Right ventricle myocardium inferior (tissue), 1 donor: ENCODE data around the gene MTSS2. TPM values are rescaled to one million over a fixed set of nuclear protein-coding genes. Genes with fewer than 3 reads are reported as not detected.
"Not testable (repeated sequence)": the region's sequence is repeated elsewhere in the genome, so short reads cannot be mapped to it uniquely, and the experiment has no call there.

Source experiments
- ATAC-seq: fragments of 200-7000 bp; cut with Tn5 transposase; one replicate; pipeline ENCODE4 v1.9.1; 2020; ENCODE audit warnings: mild to moderate bottlenecking, moderate library complexity
- DNase-seq: peaks from one replicate; pipeline ENCODE4 v3.0.0; 2021; ENCODE audit errors: missing footprints
- intact Hi-C: fragments of 100-400 bp; cut with DNase I; formaldehyde crosslinking; loops from one replicate; pipeline ENCODE4 v1.11.0; 2022
- total RNA-seq: library from RNA; stranded (reverse); fragmentation: NEBNext Ultra II Directional; extraction: Animal tissue kit (Norgen Biotek cat#: 25700); gene quantifications from one replicate; pipeline ENCODE4 v1.2.1, GENCODE V29; 2021
- donor health status: DM: no; HTN: yes; CAD: no; lungs with severe emphysema.

Gene MTSS2
- total RNA-seq, 1 donor from 2014 or later, result 88.4 TPM

DNA sequence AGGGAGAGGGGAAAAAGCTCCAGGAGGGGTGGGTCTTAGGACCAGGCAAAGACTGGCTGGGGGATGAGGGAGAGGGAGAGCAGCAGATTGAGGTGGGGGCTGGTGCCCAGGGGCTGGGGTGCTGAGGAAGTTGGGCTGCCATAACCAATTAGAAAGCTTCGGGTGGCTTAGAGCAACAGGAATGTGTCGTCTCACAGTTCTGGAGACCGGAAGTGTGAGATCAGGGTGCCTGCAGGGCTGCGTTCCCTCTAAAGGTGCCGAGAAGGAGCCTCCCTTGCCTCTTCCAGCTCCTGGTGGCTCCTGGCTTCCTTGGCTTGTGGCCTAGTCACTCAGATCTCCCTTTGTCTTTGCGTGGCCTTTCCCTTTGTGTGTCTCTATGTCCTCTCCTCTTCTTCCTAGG is 37.2 kb downstream of the MTSS2 start:
- DNase-seq (no peak), ATAC-seq (no peak)
- intact Hi-C loops, result no loop called here

GRCh38 chr16:70647441-70648359 is 38.2 kb downstream of the MTSS2 start:
- DNase-seq (no peak), ATAC-seq (no peak)
- intact Hi-C loops, result no loop called here

DNA sequence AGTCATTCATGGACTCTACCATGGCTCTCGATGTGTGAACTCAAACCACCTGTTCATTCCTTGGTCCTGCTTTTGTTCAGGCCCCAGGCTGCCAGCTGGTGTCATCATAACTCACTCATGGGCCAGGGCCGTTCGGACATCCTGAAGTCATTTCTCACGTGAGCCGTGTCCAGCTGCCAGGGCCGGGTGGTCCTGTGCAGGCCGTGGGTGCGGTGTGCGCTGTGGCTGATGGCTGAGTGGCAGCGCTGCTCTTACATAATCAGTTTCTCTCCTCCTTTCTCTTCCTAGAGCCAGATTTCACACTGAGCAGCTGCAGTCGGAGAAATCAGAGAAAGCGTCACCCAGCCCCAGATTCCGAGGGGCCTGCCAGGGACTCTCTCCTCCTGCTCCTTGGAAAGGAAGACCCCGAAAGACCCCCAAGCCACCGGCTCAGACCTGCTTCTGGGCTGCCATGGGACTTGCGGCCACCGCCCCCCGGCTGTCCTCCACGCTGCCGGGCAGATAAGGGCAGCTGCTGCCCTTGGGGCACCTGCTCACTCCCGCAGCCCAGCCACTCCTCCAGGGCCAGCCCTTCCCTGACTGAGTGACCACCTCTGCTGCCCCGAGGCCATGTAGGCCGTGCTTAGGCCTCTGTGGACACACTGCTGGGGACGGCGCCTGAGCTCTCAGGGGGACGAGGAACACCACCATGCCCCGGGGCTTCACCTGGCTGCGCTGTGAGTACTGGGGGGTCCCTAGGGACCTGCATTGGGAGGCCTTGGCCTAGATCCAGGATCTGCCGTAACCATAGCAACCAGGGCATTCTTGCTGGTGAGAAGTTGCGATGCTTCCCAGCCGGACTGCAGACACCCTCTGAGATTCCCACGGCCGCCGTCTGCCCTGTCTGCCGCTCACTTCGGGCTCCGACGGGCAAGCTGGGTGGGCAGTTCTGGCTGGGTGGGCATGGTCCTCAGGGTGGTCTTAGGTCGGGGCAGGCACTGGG is 39.3 kb downstream of the MTSS2 start, which contains the start of gene IL34:
TSS of gene IL34 (plus strand) at position 300 of the 982 bp plus-strand sequence. CDS start at position 689, 389 bp downstream.
- no peak for DNase-seq
- intact Hi-C loops, result no loop called here
- peak; percentile 76 for ATAC-seq

- intact Hi-C loops, result no loop called here
- DNase-seq, result no peak
- ATAC-seq, result no peak
These were observed 40.9 kb downstream of the MTSS2 start for GRCh38 chr16:70644763-70645597.

- ATAC-seq, intact Hi-C loops, DNase-seq: not testable (repeated sequence)
These were observed 42.6 kb downstream of the MTSS2 start for GRCh38 chr16:70643264-70643663.

DNA sequence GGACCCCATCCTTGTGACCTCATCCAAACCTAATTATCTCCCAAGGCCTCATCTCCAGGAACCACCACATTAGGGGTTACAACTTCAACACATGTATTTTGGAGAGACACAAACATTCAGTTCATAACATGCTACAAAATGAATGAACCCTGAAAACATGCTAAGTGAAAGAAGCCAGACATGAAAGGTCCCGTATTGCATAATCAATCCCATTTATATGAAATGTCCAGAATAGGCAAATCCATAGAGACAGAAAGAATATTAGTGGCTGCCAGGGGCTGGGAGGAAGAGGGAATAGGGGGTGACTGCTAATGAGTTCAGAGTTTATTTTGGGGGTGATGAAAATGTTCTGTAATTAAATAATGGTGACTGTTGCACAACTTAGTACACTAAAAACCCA is 43.2 kb downstream of the MTSS2 start:
- intact Hi-C loops, result no loop called here
- no peak for ATAC-seq
- no peak for DNase-seq

DNA sequence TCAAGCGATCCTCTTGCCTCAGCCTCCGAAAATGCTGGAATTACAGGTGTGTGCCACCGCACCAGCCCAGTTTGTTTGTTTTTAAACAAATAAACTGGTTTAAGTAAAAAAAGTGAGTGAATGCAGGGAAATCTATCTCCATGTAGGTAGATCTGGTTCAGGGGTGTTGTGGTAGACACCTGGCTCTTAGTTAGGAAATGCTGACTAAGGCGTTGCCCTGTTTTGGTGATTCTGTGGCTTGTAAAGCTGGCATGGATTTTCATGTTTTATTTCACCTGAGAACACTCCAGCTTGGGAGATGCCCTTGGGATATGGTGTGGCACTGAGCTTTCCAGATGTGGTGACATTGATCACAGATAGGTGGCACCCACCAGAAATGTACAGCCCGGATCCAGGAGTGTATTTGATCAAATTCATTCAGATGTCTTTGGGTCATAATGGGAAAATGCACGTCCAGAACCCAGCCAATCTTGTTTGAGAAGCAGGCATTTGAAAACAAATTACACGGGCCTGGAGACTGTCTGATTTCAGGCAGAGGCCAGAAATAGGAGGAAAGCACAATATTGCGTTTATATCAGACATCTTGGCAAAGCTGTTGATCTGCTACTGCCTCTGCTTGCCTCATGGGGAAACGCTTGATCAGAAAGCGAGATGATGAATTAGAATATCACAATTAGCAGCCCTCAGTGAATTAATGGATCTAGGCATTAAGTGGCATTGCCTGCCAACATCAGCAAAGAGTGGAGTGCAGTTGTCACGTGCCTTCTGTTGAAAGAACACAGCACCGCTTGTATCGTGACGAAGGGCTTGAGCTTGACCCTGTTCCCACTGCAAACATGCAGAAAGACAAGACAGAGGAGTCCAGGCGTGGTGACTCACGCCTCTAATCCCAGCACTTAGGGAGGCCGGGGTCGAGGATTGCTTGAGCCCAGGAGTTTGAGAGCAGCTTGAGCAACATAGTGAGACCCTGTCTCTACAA is 46.8 kb downstream of the MTSS2 start:
- ATAC-seq (peak; percentile 63), DNase-seq (no peak)
- intact Hi-C loops, result no loop called here

Other genes starting within 250 kb of the MTSS2 start
- 25.6 TPM for gene ST3GAL2, start 247.0 kb downstream of the MTSS2 start, total RNA-seq
- 7.5 TPM for gene FCSK, start 231.5 kb downstream of the MTSS2 start, total RNA-seq
- 46.5 TPM for gene COG4, start 162.5 kb downstream of the MTSS2 start, total RNA-seq
- gene SF3B3, start 162.2 kb downstream of the MTSS2 start, total RNA-seq, result 131 TPM
- gene IL34, start 39.5 kb downstream of the MTSS2 start, total RNA-seq, result 2.0 TPM
- gene VAC14, start 115.1 kb upstream of the MTSS2 start, total RNA-seq, result 21.7 TPM